Hepatocyte (in vitro differentiated cells): ENCODE data around the gene NFE2. TPM values are rescaled to one million over a fixed set of nuclear protein-coding genes. Genes with fewer than 3 reads are reported as not detected.

Experiments
- DNase-seq: peaks from one replicate; pipeline ENCODE4 v3.0.0-alpha.2; 2016; ENCODE audit warnings: low spot score
- H2AFZ ChIP-seq: fragments of 200-600 bp; sonication (generic); 2 replicates; pipeline ENCODE4 v1.6.0; 2016; ENCODE audit warnings: antibody characterized with exemption, mild to moderate bottlenecking
- H3K27ac ChIP-seq: fragments of 200-600 bp; sonication (generic); 2 replicates; pipeline ENCODE4 v1.5.1; 2016; ENCODE audit warnings: mild to moderate bottlenecking
- H3K27me3 ChIP-seq: fragments of 200-600 bp; sonication (generic); 2 replicates; pipeline ENCODE4 v1.6.1; 2016
- H3K36me3 ChIP-seq: fragments of 200-600 bp; sonication (generic); replicated peaks from 2 replicates; pipeline ENCODE4 v1.5.1; 2016; ENCODE audit warnings: low read depth; ENCODE audit not compliant: insufficient read depth
- H3K4me1 ChIP-seq: fragments of 200-600 bp; sonication (generic); 2 replicates; pipeline ENCODE4 v1.5.1; 2016; ENCODE audit warnings: mild to moderate bottlenecking, moderate library complexity; ENCODE audit not compliant: insufficient read depth
- H3K4me2 ChIP-seq: fragments of 200-600 bp; sonication (generic); 2 replicates; pipeline ENCODE4 v1.6.0; 2016
- H3K4me3 ChIP-seq: fragments of 200-600 bp; sonication (generic); 2 replicates; pipeline ENCODE4 v1.5.1; 2016; ENCODE audit warnings: mild to moderate bottlenecking
- H3K79me2 ChIP-seq: fragments of 200-600 bp; sonication (generic); 2 replicates; pipeline ENCODE4 v1.6.0; 2017; ENCODE audit warnings: mild to moderate bottlenecking
- H3K9me2 ChIP-seq: fragments of 200-600 bp; sonication (generic); replicated peaks from 2 replicates; pipeline ENCODE4 v1.6.0; 2017; ENCODE audit warnings: mild to moderate bottlenecking; ENCODE audit not compliant: insufficient read depth
- H3K9me3 ChIP-seq: fragments of 200-600 bp; sonication (generic); 2 replicates; pipeline ENCODE4 v1.5.1; 2016; ENCODE audit warnings: low read depth, mild to moderate bottlenecking
- H4K20me1 ChIP-seq: fragments of 200-600 bp; sonication (generic); 2 replicates; pipeline ENCODE4 v1.6.0; 2016; ENCODE audit warnings: mild to moderate bottlenecking; ENCODE audit not compliant: insufficient read depth, poor library complexity, severe bottlenecking
- EZH2 ChIP-seq: fragments of 200-600 bp; sonication (generic); IDR thresholded peaks from 2 replicates; pipeline ENCODE4 v1.6.1; 2016; ENCODE audit warnings: antibody characterized with exemption, mild to moderate bottlenecking, borderline replicate concordance
- EZH2phosphoT487 ChIP-seq: fragments of 200-600 bp; sonication (generic); IDR thresholded peaks from one replicate; pipeline ENCODE4 v1.6.1; 2018; ENCODE audit warnings: antibody characterized with exemption, mild to moderate bottlenecking, low read depth, moderate library complexity; ENCODE audit not compliant: unreplicated experiment, severe bottlenecking
- WGBS: methylation state at CpG from one replicate; pipeline ENCODE4 v1.1.6; 2016; ENCODE audit warnings: low lambda C conversion rate; ENCODE audit errors: missing lambda C conversion rate; 5-methylcytosine and 5-hydroxymethylcytosine counted together
- polyA plus RNA-seq: library from polyadenylated mRNA; unstranded; fragments of >200 nt; fragmentation: Nextera tagmentation; extraction: Ambion mirVana; gene quantifications from 2 replicates; pipeline ENCODE4 v1.2.1, GENCODE V29; 2016
- total RNA-seq: library from RNA; depleted of rRNA; stranded (reverse); fragments of >200 nt; gene quantifications from 2 replicates; pipeline ENCODE4 v1.2.3, GENCODE V29; 2014
- TF ChIP-seq, protein P1 (sequence below): fragments of 200-600 bp; sonication (generic); IDR thresholded peaks from 2 replicates; pipeline ENCODE4 v1.5.1; 2016; ENCODE audit warnings: antibody characterized with exemption, mild to moderate bottlenecking; ENCODE audit not compliant: poor library complexity

Gene NFE2
- total and polyA plus RNA-seq, 2 experiments from 2014 or later, result 0.83 TPM; not detected in 1

DNA sequence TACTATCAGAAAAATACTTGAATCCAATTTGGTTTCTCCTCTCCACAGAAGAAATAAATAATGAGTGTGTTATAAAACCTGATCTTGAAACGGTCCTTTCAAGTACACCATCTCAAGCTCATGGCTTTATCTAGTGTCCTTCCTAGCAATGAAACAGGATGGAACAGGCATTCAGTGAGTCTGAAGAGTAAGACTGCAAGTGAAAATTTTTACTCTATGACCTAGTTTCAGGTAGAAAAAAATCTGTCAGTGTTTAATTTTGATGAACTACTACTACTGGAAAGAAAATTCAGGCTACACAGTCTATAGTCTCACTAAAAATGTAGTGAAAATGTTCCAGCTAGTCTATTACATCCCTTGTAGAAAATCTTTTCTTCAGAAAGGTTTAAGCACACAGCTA, 28.6 kb downstream of the NFE2 start:
- WGBS, result 89% methylated on average over 1 of the region's 1 CpG
- Histone ChIP-seq H3K36me3 (no peaks in the 10 kb centered on the region), H3K79me2 (peaks cover 92% of the 10 kb centered on the region), H3K4me3 (no peak overlapping the region), H3K4me2 (no peak overlapping the region), H4K20me1 (no peaks in the 10 kb centered on the region), H3K4me1 (no peaks in the 10 kb centered on the region), H3K9me3 (no peaks in the 10 kb centered on the region), H3K27ac (no peak overlapping the region), H2AFZ (no peak overlapping the region), H3K27me3 (no peaks in the 10 kb centered on the region), H3K9me2 (no peaks in the 10 kb centered on the region)
- DNase-seq, result no peak
- TF ChIP-seq, protein P1, sequence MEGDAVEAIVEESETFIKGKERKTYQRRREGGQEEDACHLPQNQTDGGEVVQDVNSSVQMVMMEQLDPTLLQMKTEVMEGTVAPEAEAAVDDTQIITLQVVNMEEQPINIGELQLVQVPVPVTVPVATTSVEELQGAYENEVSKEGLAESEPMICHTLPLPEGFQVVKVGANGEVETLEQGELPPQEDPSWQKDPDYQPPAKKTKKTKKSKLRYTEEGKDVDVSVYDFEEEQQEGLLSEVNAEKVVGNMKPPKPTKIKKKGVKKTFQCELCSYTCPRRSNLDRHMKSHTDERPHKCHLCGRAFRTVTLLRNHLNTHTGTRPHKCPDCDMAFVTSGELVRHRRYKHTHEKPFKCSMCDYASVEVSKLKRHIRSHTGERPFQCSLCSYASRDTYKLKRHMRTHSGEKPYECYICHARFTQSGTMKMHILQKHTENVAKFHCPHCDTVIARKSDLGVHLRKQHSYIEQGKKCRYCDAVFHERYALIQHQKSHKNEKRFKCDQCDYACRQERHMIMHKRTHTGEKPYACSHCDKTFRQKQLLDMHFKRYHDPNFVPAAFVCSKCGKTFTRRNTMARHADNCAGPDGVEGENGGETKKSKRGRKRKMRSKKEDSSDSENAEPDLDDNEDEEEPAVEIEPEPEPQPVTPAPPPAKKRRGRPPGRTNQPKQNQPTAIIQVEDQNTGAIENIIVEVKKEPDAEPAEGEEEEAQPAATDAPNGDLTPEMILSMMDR, result no peak
- TF ChIP-seq EZH2 (no peak), EZH2phosphoT487 (no peak)

DNA sequence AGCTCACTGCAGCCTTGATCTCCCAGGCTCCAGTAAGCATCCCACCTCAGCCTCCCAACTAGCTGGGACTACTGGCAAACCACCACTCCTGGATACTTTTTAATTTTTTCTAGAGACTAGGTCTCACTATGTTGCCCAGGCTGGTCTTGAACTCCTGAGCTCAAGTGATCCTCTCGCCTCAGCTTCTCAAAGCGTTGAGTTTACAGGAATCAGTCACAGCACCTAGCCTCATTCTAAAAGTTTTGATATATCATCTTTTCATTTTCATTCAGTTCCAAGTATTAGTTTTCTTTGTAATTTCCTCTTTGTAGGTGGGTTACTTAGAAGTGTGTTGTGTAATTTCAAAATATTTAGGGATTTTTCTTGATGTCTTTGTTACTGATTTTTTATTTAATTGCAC, 30.5 kb downstream of the NFE2 start:
- WGBS, result 98% methylated on average over 2 of the region's 2 CpGs
- H3K79me2 ChIP-seq, result peaks cover 92% of the 10 kb centered on the region
- TF ChIP-seq EZH2phosphoT487, result no peak

DNA sequence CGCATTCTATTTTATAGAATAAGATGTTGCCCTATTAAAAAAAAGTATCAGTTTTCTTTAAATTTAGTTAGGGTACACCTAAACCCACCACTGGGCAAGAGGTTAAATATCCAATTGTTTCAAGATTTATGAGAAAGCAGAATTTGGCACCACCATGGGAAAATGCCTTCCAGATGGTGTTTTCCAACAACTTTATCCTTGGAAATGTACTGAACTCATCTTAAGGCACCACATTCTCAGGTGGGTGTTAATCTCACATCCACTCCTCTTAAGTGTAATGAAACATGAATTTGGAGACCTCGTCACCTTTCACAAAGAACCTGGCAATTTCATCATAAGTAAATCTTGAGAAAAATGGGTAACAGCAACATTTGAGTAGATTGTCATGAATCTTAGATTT, 34.0 kb downstream of the NFE2 start:
- H3K4me2 ChIP-seq, result no peak overlapping the region
- H3K36me3 ChIP-seq, result no peaks in the 10 kb centered on the region
- no peaks in the 10 kb centered on the region for H3K9me2 ChIP-seq
- 82% methylated on average over 2 of the region's 2 CpGs for WGBS
- H3K27me3 ChIP-seq, result no peaks in the 10 kb centered on the region
- H4K20me1 ChIP-seq, result no peaks in the 10 kb centered on the region
- H3K4me3 ChIP-seq, result no peak overlapping the region
- H2AFZ ChIP-seq, result no peak overlapping the region
- TF ChIP-seq, protein P1, result no peak
- TF ChIP-seq EZH2phosphoT487, result no peak
- H3K79me2 ChIP-seq, result peaks cover 90% of the 10 kb centered on the region
- peak overlapping the region; percentile 27 for H3K27ac ChIP-seq
- no peaks in the 10 kb centered on the region for H3K9me3 ChIP-seq
- H3K4me1 ChIP-seq, result peaks cover 18% of the 10 kb centered on the region
- no peak for DNase-seq

More for the DNA sequence above, 30.5 kb downstream of the NFE2 start:
- Histone ChIP-seq H2AFZ (no peak overlapping the region), H3K4me1 (peaks cover 3% of the 10 kb centered on the region), H4K20me1 (no peaks in the 10 kb centered on the region), H3K27me3 (no peaks in the 10 kb centered on the region), H3K4me3 (no peak overlapping the region), H3K4me2 (no peak overlapping the region), H3K27ac (no peak overlapping the region), H3K9me2 (no peaks in the 10 kb centered on the region), H3K36me3 (no peaks in the 10 kb centered on the region), H3K9me3 (no peaks in the 10 kb centered on the region)
- no peak for DNase-seq

DNA sequence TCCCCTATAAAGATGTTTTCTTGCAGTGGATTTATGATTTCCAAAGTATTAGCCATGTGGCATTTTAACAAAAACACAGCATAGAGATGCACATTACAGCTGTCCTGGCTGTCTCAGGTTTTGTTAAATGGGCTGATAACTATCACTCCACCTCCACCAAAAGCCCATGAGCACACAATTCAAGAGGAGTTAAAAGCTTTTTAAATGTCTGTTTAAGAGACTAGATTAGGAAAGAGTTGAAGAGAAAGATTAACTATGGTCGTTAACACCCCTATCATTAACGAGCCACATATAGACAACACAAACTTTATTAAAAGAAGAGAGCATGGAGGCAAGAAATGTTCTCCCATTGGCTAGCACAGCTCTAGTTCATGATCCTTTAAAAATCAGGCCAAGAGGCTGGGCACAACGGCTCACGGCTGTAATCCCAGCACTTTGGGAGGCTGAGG, 35.4 kb downstream of the NFE2 start:
- DNase-seq, result no peak
- TF ChIP-seq EZH2phosphoT487, result no peak
- TF ChIP-seq, protein P1, result no peak
- TF ChIP-seq EZH2, result no peak
- H3K4me1 ChIP-seq, result peaks cover 23% of the 10 kb centered on the region
- H3K79me2 ChIP-seq, result peaks cover 91% of the 10 kb centered on the region
- no peaks in the 10 kb centered on the region for H3K36me3 ChIP-seq
- H2AFZ ChIP-seq, result no peak overlapping the region
- no peak overlapping the region for H3K4me3 ChIP-seq
- H4K20me1 ChIP-seq, result no peaks in the 10 kb centered on the region
- no peaks in the 10 kb centered on the region for H3K9me2 ChIP-seq
- WGBS, result 54% methylated on average over 4 of the region's 4 CpGs
- no peaks in the 10 kb centered on the region for H3K9me3 ChIP-seq
- no peaks in the 10 kb centered on the region for H3K27me3 ChIP-seq
- no peak overlapping the region for H3K27ac ChIP-seq
- H3K4me2 ChIP-seq, result no peak overlapping the region
